Panc1 (cell line): ENCODE measurements around the gene IFNLR1. TPM values are rescaled to one million over a fixed set of nuclear protein-coding genes. Genes with fewer than 3 reads are reported as not detected.

Experiments used
- ATAC-seq: fragments of 200-7000 bp; cut with Tn5 transposase; 2 replicates; pipeline ENCODE4 v1.9.1; 2020; ENCODE audit warnings: mild to moderate bottlenecking, moderate library complexity
- BruUV-seq: library from RNA; stranded (reverse); fragments of 400-500 nt; replicated peaks from 2 replicates; lab custom pipeline; 2021; lab: Mats Ljungman, UMichigan
- CTCF ChIA-PET: fragments of 300-600 bp; sonication (Branson Sonifier 250); formaldehyde crosslinking; loops from one replicate; lab custom pipeline; 2022; ENCODE audit warnings: antibody characterized with exemption; lab: Charles Lee
- POLR2A ChIA-PET: fragments of 300-600 bp; sonication (Branson Sonifier 250); formaldehyde crosslinking; loops from one replicate; lab custom pipeline; 2022; ENCODE audit warnings: antibody characterized with exemption; lab: Charles Lee
- DNase-seq: peaks from one replicate; pipeline ENCODE4 v3.0.0-alpha.2; 2010; ENCODE audit warnings: low read depth, low spot score
- H3K27ac ChIP-seq: 2 replicates; pipeline ENCODE4 v1.5.1; 2011; ENCODE audit warnings: mild to moderate bottlenecking, low read length, inconsistent platforms
- H3K27me3 ChIP-seq: fragments of 200-500 bp; sonication (Bioruptor generic); 2 replicates; pipeline ENCODE4 v1.6.0; 2014; ENCODE audit warnings: low read length, inconsistent platforms; ENCODE audit not compliant: control insufficient read depth, insufficient read depth
- H3K36me3 ChIP-seq: fragments of 200-500 bp; sonication (Bioruptor generic); 2 replicates; pipeline ENCODE4 v1.5.1; 2014; ENCODE audit warnings: inconsistent platforms, mild to moderate bottlenecking, low read length, moderate library complexity; ENCODE audit not compliant: control insufficient read depth, insufficient read depth
- H3K4me1 ChIP-seq: 2 replicates; pipeline ENCODE4 v1.5.1; 2011; ENCODE audit warnings: inconsistent platforms, mild to moderate bottlenecking, low read length, moderate library complexity; ENCODE audit not compliant: control insufficient read depth, insufficient read depth
- H3K4me3 ChIP-seq, 2 experiments: 2 replicates each; pipeline ENCODE4 v1.5.1; 2011 to 2012; ENCODE audit warnings: low read depth in 2 of 2, low read length in 2 of 2, mild to moderate bottlenecking in 2 of 2, inconsistent platforms in 1 of 2, moderate library complexity in 1 of 2
- H3K9me3 ChIP-seq: fragments of 200-500 bp; sonication (Bioruptor generic); 2 replicates; pipeline ENCODE4 v1.5.1; 2014; ENCODE audit warnings: low read depth, mild to moderate bottlenecking, inconsistent platforms, low read length, moderate library complexity; ENCODE audit not compliant: control insufficient read depth, insufficient read depth
- POLR2AphosphoS5 ChIP-seq: IDR thresholded peaks from 2 replicates; pipeline ENCODE4 v1.6.1; 2012; ENCODE audit warnings: mild to moderate bottlenecking, low read depth, low read length, moderate library complexity
- SIN3A ChIP-seq: IDR thresholded peaks from 2 replicates; pipeline ENCODE4 v1.6.1; 2012; ENCODE audit warnings: low read depth, mild to moderate bottlenecking, low read length, moderate library complexity, borderline replicate concordance; ENCODE audit not compliant: insufficient read depth
- TCF7L2 ChIP-seq: IDR thresholded peaks from 2 replicates; pipeline ENCODE4 v1.6.1; 2011; ENCODE audit warnings: mild to moderate bottlenecking, low read depth, low read length, inconsistent platforms
- in situ Hi-C: cut with HindIII; loops from 2 replicates; pipeline ENCODE4 v1.10.0; 2016; ENCODE audit warnings: low sequenced_read_pairs, low pct_unique_long_range_greater_than_20kb
- intact Hi-C: fragments of 100-400 bp; cut with micrococcal nuclease; formaldehyde crosslinking; loops from one replicate; pipeline ENCODE4 v1.10.0; 2022; ENCODE audit not compliant: unreplicated experiment
- total RNA-seq: library from RNA; stranded (reverse); gene quantifications from one replicate; pipeline ENCODE4 v1.2.1, GENCODE V29; 2021; ENCODE audit not compliant: unreplicated experiment
- TF ChIP-seq, protein P1 (sequence below): fragments of 450-650 bp; IDR thresholded peaks from 2 replicates; pipeline ENCODE4 v1.5.1; 2017; ENCODE audit warnings: mild to moderate bottlenecking
- TF ChIP-seq, protein P2 (sequence below), 2 experiments: IDR thresholded peaks; 2 replicates each; pipeline ENCODE4 v1.6.1; 2011 to 2012; ENCODE audit warnings: low read depth in 2 of 2, control low read depth in 1 of 2, low read length in 1 of 2, mild to moderate bottlenecking in 1 of 2, moderate library complexity in 1 of 2; ENCODE audit not compliant: insufficient read depth in 1 of 2

The IFNLR1 gene
- total RNA-seq, 1 experiment from 2014 or later = 1.0 TPM

DNA sequence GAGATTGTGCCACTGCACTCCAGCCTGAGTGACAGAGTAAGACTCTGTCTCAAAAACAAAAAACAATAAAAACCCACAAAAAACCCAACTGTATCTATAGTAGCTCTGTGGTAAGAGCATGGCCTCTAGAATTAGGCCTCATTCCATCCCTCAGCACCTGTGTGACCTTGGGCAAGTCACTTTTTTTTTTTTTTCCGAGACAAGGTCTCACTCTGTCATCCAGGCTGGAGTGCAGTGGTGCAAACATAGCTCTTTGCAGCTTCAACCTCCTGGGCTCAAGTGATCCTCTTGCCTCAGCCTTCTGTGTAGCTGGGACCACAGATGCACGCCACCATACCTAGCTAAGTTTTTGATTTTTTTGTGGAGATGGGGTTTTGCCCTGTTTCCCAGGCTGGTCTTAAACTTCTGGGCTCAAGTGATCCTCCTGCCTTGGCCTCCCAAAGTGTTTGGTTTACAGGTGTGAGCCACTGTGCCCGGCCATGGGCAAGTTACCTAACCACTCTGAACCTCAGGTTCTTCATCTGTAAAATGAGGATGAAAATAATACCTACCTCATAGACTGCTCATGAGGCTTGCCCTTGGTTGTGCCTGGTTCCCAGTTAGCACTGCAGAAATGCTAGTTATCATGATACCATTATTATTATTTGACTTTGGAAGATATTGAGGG is 59.8 kb downstream of the IFNLR1 start:
- Histone ChIP-seq H3K27ac (no peak overlapping the region), H3K4me3 (no peak overlapping the region), H3K36me3 (no peaks in the 10 kb centered on the region), H3K27me3 (no peaks in the 10 kb centered on the region), H3K9me3 (no peaks in the 10 kb centered on the region; the same call in 1 of the 2 replicates), H3K4me1 (no peaks in the 10 kb centered on the region)
- POLR2A ChIA-PET = no interaction called here
- no peak for ATAC-seq
- BruUV-seq = no TSS peak
- in situ Hi-C loops (no loop called here), intact Hi-C loops (no loop called here)
- no peak for DNase-seq
- TF ChIP-seq, protein P1, sequence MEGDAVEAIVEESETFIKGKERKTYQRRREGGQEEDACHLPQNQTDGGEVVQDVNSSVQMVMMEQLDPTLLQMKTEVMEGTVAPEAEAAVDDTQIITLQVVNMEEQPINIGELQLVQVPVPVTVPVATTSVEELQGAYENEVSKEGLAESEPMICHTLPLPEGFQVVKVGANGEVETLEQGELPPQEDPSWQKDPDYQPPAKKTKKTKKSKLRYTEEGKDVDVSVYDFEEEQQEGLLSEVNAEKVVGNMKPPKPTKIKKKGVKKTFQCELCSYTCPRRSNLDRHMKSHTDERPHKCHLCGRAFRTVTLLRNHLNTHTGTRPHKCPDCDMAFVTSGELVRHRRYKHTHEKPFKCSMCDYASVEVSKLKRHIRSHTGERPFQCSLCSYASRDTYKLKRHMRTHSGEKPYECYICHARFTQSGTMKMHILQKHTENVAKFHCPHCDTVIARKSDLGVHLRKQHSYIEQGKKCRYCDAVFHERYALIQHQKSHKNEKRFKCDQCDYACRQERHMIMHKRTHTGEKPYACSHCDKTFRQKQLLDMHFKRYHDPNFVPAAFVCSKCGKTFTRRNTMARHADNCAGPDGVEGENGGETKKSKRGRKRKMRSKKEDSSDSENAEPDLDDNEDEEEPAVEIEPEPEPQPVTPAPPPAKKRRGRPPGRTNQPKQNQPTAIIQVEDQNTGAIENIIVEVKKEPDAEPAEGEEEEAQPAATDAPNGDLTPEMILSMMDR = no peak
- TF ChIP-seq SIN3A = no peak
- TF ChIP-seq, protein P2, sequence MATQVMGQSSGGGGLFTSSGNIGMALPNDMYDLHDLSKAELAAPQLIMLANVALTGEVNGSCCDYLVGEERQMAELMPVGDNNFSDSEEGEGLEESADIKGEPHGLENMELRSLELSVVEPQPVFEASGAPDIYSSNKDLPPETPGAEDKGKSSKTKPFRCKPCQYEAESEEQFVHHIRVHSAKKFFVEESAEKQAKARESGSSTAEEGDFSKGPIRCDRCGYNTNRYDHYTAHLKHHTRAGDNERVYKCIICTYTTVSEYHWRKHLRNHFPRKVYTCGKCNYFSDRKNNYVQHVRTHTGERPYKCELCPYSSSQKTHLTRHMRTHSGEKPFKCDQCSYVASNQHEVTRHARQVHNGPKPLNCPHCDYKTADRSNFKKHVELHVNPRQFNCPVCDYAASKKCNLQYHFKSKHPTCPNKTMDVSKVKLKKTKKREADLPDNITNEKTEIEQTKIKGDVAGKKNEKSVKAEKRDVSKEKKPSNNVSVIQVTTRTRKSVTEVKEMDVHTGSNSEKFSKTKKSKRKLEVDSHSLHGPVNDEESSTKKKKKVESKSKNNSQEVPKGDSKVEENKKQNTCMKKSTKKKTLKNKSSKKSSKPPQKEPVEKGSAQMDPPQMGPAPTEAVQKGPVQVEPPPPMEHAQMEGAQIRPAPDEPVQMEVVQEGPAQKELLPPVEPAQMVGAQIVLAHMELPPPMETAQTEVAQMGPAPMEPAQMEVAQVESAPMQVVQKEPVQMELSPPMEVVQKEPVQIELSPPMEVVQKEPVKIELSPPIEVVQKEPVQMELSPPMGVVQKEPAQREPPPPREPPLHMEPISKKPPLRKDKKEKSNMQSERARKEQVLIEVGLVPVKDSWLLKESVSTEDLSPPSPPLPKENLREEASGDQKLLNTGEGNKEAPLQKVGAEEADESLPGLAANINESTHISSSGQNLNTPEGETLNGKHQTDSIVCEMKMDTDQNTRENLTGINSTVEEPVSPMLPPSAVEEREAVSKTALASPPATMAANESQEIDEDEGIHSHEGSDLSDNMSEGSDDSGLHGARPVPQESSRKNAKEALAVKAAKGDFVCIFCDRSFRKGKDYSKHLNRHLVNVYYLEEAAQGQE (IDR thresholded peaks at IDR 0.05; ENCODE audit: insufficient read depth in 1 of 2, low read depth in 2 of 2, low read length in 1 of 2) = no peak
- TF ChIP-seq POLR2AphosphoS5 = no peak
- no peak for TF ChIP-seq TCF7L2
- CTCF ChIA-PET = interaction anchor here (2.0 kb wide), 1 partner anchor 23 kb away, joined by 4 read pairs; no protein-coding TSS in a partner anchor

DNA sequence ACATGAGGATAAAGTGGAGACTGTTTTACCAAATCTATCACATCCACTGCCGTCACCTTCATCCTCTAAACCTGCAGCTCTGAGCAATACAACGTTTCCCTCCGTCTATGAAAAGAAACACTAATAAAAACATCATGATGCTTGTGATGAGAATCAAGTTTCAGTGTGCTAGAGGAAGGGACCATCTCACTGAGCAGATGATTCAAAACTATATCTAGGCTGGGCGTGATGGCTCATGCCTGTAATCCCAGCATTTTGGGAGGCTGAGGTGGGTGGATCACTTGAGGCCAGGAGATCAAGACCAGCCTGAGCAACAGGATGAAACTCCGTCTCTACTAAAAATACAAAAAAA is 60.4 kb downstream of the IFNLR1 start:
- H3K4me1 ChIP-seq = no peaks in the 10 kb centered on the region
- no peak overlapping the region for H3K27ac ChIP-seq
- no peaks in the 10 kb centered on the region; the same call in 1 of the 2 replicates for H3K9me3 ChIP-seq
- CTCF ChIA-PET = interaction anchor here (2.0 kb wide), 1 partner anchor 23 kb away, joined by 4 read pairs; no protein-coding TSS in a partner anchor
- H3K4me3 ChIP-seq = no peak overlapping the region
- no peaks in the 10 kb centered on the region for H3K36me3 ChIP-seq
- no peaks in the 10 kb centered on the region for H3K27me3 ChIP-seq
- BruUV-seq = no TSS peak
- in situ Hi-C loops = no loop called here
- DNase-seq (no peak), ATAC-seq (no peak)
- intact Hi-C loops = no loop called here
- TF ChIP-seq, protein P2 (IDR thresholded peaks at IDR 0.05; ENCODE audit: insufficient read depth in 1 of 2, low read depth in 2 of 2, low read length in 1 of 2) = no peak
- TF ChIP-seq TCF7L2 (no peak), SIN3A (no peak), POLR2AphosphoS5 (no peak)
- TF ChIP-seq, protein P1 = no peak
- POLR2A ChIA-PET = no interaction called here
